ENCODE data around the gene KPTN. TPM values are rescaled to one million over a fixed set of nuclear protein-coding genes. Genes with fewer than 3 reads are reported as not detected.

KPTN gene
- total and polyA plus RNA-seq, 2 of the 13 experiments (the other 11 are each of a cell fraction or from before 2014, with no cell fraction given) = 9.1 to 13.3 TPM

DNA sequence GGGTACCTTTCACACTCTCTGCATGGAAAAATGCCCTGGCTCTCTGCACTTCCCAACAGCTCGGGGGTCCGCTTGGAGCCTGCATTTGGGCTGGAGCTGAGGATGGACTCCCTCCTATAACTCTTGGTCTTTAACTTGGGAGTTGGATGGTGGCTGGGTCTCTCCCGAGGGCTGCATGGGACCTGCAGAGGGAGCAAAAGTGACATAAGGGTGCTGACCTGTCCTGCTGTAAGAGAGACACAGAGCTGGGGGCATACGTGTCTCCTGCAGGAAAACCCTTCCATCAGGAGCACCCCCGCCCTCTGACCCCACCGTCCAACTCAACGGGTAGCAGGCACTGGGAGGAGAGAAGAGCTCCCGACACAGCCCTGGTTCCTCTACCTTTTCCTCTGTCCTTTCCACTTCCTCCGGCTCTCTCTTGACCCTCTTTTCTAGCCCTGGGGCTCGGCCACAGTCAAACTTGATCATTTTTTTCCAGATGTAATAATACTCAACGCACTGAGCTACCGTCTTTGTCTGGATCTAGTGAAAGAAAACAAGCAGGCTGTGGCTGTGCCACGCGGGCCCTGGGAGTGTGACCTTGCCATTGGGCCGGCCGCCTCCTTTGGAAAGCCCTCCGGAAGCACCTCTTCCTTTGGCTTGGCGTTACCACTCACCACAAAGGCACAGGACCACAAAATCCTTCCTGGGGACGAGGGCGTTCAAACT is 37.6 kb upstream of the KPTN start (continued):
- TF ChIP-seq MYC (CRISPR knock-in tag; IDR thresholded peaks at IDR 0.05; ENCODE audit: borderline replicate concordance) = no peak
- TF ChIP-seq ERF (CRISPR knock-in tag; IDR thresholded peaks at IDR 0.05) = 0 out of 2 replicates have a peak, but pooled peaks have one; percentile 34
- TF ChIP-seq, protein P1, sequence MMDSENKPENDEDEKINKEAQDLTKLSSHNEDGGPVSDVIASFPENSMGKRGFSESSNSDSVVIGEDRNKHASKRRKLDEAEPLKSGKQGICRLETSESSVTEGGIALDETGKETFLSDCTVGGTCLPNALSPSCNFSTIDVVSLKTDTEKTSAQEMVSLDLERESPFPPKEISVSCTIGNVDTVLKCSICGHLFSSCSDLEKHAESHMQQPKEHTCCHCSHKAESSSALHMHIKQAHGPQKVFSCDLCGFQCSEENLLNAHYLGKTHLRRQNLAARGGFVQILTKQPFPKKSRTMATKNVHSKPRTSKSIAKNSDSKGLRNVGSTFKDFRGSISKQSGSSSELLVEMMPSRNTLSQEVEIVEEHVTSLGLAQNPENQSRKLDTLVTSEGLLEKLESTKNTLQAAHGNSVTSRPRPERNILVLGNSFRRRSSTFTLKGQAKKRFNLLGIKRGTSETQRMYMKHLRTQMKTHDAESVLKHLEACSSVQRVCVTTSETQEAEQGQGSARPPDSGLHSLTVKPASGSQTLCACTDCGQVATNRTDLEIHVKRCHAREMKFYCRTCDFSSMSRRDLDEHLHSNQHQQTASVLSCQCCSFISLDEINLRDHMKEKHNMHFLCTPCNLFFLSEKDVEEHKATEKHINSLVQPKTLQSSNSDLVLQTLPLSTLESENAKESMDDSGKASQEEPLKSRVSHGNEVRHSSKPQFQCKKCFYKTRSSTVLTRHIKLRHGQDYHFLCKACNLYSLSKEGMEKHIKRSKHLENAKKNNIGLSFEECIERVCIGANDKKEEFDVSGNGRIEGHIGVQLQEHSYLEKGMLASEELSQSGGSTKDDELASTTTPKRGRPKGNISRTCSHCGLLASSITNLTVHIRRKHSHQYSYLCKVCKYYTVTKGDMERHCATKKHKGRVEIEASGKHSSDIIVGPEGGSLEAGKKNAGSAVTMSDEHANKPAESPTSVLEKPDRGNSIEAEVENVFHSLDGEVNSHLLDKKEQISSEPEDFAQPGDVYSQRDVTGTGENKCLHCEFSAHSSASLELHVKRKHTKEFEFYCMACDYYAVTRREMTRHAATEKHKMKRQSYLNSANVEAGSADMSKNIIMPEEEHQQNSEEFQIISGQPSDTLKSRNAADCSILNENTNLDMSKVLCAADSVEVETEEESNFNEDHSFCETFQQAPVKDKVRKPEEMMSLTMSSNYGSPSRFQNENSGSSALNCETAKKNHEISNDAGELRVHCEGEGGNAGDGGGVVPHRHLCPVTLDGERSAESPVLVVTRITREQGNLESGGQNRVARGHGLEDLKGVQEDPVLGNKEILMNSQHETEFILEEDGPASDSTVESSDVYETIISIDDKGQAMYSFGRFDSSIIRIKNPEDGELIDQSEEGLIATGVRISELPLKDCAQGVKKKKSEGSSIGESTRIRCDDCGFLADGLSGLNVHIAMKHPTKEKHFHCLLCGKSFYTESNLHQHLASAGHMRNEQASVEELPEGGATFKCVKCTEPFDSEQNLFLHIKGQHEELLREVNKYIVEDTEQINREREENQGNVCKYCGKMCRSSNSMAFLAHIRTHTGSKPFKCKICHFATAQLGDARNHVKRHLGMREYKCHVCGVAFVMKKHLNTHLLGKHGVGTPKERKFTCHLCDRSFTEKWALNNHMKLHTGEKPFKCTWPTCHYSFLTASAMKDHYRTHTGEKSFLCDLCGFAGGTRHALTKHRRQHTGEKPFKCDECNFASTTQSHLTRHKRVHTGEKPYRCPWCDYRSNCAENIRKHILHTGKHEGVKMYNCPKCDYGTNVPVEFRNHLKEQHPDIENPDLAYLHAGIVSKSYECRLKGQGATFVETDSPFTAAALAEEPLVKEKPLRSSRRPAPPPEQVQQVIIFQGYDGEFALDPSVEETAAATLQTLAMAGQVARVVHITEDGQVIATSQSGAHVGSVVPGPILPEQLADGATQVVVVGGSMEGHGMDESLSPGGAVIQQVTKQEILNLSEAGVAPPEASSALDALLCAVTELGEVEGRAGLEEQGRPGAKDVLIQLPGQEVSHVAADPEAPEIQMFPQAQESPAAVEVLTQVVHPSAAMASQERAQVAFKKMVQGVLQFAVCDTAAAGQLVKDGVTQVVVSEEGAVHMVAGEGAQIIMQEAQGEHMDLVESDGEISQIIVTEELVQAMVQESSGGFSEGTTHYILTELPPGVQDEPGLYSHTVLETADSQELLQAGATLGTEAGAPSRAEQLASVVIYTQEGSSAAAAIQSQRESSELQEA (CRISPR knock-in tag; IDR thresholded peaks at IDR 0.05; ENCODE audit: not compliant biosample characterization) = peak; percentile 99
- no peak for TF ChIP-seq BORCS8-MEF2B (CRISPR knock-in tag; IDR thresholded peaks at IDR 0.05)
- TF ChIP-seq ZSCAN12 (CRISPR knock-in tag; IDR thresholded peaks at IDR 0.05) = no peak
- peak; percentile 44 for TF ChIP-seq STAG1 (CRISPR knock-in tag; IDR thresholded peaks at IDR 0.05)
- no peak for TF ChIP-seq NR2F1 (CRISPR knock-in tag; IDR thresholded peaks at IDR 0.05)
- no peak for TF ChIP-seq SAFB2 (CRISPR knock-in tag; IDR thresholded peaks at IDR 0.05; ENCODE audit: borderline replicate concordance, low read depth)
- TF ChIP-seq, protein P2, sequence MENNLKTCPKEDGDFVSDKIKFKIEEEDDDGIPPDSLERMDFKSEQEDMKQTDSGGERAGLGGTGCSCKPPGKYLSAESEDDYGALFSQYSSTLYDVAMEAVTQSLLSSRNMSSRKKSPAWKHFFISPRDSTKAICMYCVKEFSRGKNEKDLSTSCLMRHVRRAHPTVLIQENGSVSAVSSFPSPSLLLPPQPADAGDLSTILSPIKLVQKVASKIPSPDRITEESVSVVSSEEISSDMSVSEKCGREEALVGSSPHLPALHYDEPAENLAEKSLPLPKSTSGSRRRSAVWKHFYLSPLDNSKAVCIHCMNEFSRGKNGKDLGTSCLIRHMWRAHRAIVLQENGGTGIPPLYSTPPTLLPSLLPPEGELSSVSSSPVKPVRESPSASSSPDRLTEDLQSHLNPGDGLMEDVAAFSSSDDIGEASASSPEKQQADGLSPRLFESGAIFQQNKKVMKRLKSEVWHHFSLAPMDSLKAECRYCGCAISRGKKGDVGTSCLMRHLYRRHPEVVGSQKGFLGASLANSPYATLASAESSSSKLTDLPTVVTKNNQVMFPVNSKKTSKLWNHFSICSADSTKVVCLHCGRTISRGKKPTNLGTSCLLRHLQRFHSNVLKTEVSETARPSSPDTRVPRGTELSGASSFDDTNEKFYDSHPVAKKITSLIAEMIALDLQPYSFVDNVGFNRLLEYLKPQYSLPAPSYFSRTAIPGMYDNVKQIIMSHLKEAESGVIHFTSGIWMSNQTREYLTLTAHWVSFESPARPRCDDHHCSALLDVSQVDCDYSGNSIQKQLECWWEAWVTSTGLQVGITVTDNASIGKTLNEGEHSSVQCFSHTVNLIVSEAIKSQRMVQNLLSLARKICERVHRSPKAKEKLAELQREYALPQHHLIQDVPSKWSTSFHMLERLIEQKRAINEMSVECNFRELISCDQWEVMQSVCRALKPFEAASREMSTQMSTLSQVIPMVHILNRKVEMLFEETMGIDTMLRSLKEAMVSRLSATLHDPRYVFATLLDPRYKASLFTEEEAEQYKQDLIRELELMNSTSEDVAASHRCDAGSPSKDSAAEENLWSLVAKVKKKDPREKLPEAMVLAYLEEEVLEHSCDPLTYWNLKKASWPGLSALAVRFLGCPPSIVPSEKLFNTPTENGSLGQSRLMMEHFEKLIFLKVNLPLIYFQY (CRISPR knock-in tag; IDR thresholded peaks at IDR 0.05; ENCODE audit: borderline replicate concordance) = no peak
- TF ChIP-seq ZNF335 (CRISPR knock-in tag; IDR thresholded peaks at IDR 0.05) = no peak
- TF ChIP-seq ZMYM2 (CRISPR knock-in tag; IDR thresholded peaks at IDR 0.05) = no peak
- TF ChIP-seq CENPX (CRISPR knock-in tag; IDR thresholded peaks at IDR 0.05) = no peak
- TF ChIP-seq ZNF562 (CRISPR knock-in tag; IDR thresholded peaks at IDR 0.05; ENCODE audit: borderline replicate concordance) = no peak
- TF ChIP-seq, protein P3, sequence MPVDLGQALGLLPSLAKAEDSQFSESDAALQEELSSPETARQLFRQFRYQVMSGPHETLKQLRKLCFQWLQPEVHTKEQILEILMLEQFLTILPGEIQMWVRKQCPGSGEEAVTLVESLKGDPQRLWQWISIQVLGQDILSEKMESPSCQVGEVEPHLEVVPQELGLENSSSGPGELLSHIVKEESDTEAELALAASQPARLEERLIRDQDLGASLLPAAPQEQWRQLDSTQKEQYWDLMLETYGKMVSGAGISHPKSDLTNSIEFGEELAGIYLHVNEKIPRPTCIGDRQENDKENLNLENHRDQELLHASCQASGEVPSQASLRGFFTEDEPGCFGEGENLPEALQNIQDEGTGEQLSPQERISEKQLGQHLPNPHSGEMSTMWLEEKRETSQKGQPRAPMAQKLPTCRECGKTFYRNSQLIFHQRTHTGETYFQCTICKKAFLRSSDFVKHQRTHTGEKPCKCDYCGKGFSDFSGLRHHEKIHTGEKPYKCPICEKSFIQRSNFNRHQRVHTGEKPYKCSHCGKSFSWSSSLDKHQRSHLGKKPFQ (CRISPR knock-in tag; IDR thresholded peaks at IDR 0.05; ENCODE audit: insufficient replicate concordance) = no peak
- TF ChIP-seq ZNF468 (CRISPR knock-in tag; IDR thresholded peaks at IDR 0.05) = no peak
